CD4-positive, alpha-beta T cell treated with Interleukin-6 for 4 hours (primary cell): Measurements from ENCODE around the gene POU4F3.

ENCODE experiments used
- DNase-seq: peaks from one replicate; pipeline ENCODE4 v3.0.0-alpha.2; 2020; ENCODE audit warnings: mixed read lengths

The POU4F3 gene

GRCh38 chr5:146340260-146341081 lies 1.8 kb downstream of the POU4F3 start:
- DNase-seq: peak; percentile 5

- DNase-seq: no peak
Observed at GRCh38 chr5:146341854-146342253, 3.2 kb downstream of the POU4F3 start.

GRCh38 chr5:146342519-146342881 lies 3.9 kb downstream of the POU4F3 start:
- no peak for DNase-seq

- DNase-seq: no peak
Observed at GRCh38 chr5:146342882-146343865, 4.5 kb downstream of the POU4F3 start.

GRCh38 chr5:146344155-146345118 lies 5.8 kb downstream of the POU4F3 start:
- DNase-seq: no peak

- DNase-seq: no peak
Observed at GRCh38 chr5:146345240-146345577, 6.6 kb downstream of the POU4F3 start.

GRCh38 chr5:146345578-146346366 lies 7.1 kb downstream of the POU4F3 start:
- no peak for DNase-seq

GRCh38 chr5:146357126-146357525 lies 18.5 kb downstream of the POU4F3 start:
- no peak for DNase-seq

- no peak for DNase-seq
Observed at GRCh38 chr5:146359836-146360235, 21.2 kb downstream of the POU4F3 start.

- DNase-seq: no peak
Observed at GRCh38 chr5:146363161-146363874, 24.7 kb downstream of the POU4F3 start.

GRCh38 chr5:146365618-146366017 lies 27.0 kb downstream of the POU4F3 start:
- no peak for DNase-seq

- DNase-seq: no peak
Observed at GRCh38 chr5:146366904-146367303, 28.3 kb downstream of the POU4F3 start.

- DNase-seq: no peak
Observed at GRCh38 chr5:146368137-146368536, 29.5 kb downstream of the POU4F3 start.

GRCh38 chr5:146369691-146370090 lies 31.1 kb downstream of the POU4F3 start:
- no peak for DNase-seq

- no peak for DNase-seq
Observed at GRCh38 chr5:146376821-146377220, 38.2 kb downstream of the POU4F3 start.

GRCh38 chr5:146378986-146379385 lies 40.3 kb downstream of the POU4F3 start:
- no peak for DNase-seq

- DNase-seq: no peak
Observed at GRCh38 chr5:146380714-146381113, 42.1 kb downstream of the POU4F3 start.

- no peak for DNase-seq
Observed at GRCh38 chr5:146388386-146388785, 49.7 kb downstream of the POU4F3 start.

- no peak for DNase-seq
Observed at GRCh38 chr5:146390469-146390868, 51.8 kb downstream of the POU4F3 start.
